Type B pancreatic cell (in vitro differentiated cells): ENCODE data around the gene UACA. TPM values are rescaled to one million over a fixed set of nuclear protein-coding genes. Genes with fewer than 3 reads are reported as not detected.

Experiments used
- DNase-seq: peaks from one replicate; pipeline ENCODE4 v3.0.0; 2021; ENCODE audit warnings: mixed read lengths; ENCODE audit not compliant: unreplicated experiment; ENCODE audit errors: extremely low spot score
- H3K27ac Mint-ChIP-seq: 2 replicates; pipeline ENCODE4 v1.8.0; 2021; ENCODE audit warnings: mild to moderate bottlenecking, mixed read lengths
- H3K27me3 Mint-ChIP-seq: 2 replicates; pipeline ENCODE4 v1.8.0; 2021; ENCODE audit warnings: mixed read lengths
- H3K36me3 Mint-ChIP-seq: 2 replicates; pipeline ENCODE4 v1.8.0; 2021; ENCODE audit warnings: mixed read lengths
- H3K4me1 Mint-ChIP-seq: one replicate; pipeline ENCODE4 v1.8.0; 2021; ENCODE audit warnings: mixed read lengths; ENCODE audit not compliant: unreplicated experiment
- H3K4me3 Mint-ChIP-seq: 2 replicates; pipeline ENCODE4 v1.8.0; 2021; ENCODE audit warnings: mild to moderate bottlenecking, mixed read lengths
- H3K9me3 Mint-ChIP-seq: 2 replicates; pipeline ENCODE4 v1.8.0; 2021; ENCODE audit warnings: mixed read lengths
- CTCF ChIP-seq: fragments of 200-600 bp; sonication (generic); conservative IDR thresholded peaks from 2 replicates; pipeline ENCODE4 v1.5.0; 2021; ENCODE audit warnings: antibody characterized with exemption, mild to moderate bottlenecking
- total RNA-seq: library from RNA; stranded (reverse); gene quantifications from 2 replicates; pipeline ENCODE4 v1.2.1, GENCODE V29; 2021; ENCODE audit warnings: low replicate concordance

The UACA gene
- total RNA-seq, 1 donor from 2014 or later: 36.4 TPM

- H3K4me3 Mint-ChIP-seq: no peak overlapping the region
- no peak for DNase-seq
- no peak overlapping the region for H3K27ac Mint-ChIP-seq
- H3K27me3 Mint-ChIP-seq: no peaks in the 10 kb centered on the region
- H3K9me3 Mint-ChIP-seq: peaks cover 4% of the 10 kb centered on the region
- peaks cover 9% of the 10 kb centered on the region for H3K4me1 Mint-ChIP-seq
- no peaks in the 10 kb centered on the region for H3K36me3 Mint-ChIP-seq
- no peak for TF ChIP-seq CTCF
Observed at GRCh38 chr15:70789213-70789612, 25.9 kb upstream of the UACA start.

GRCh38 chr15:70788114-70789049, 25.0 kb upstream of the UACA start:
- H3K27ac Mint-ChIP-seq: peak overlapping the region; percentile 27
- TF ChIP-seq CTCF: no peak
- no peak for DNase-seq
- H3K27me3 Mint-ChIP-seq: peaks cover 3% of the 10 kb centered on the region
- peaks cover 9% of the 10 kb centered on the region for H3K4me1 Mint-ChIP-seq
- peaks cover 4% of the 10 kb centered on the region for H3K9me3 Mint-ChIP-seq
- no peak overlapping the region for H3K4me3 Mint-ChIP-seq
- H3K36me3 Mint-ChIP-seq: no peaks in the 10 kb centered on the region

GRCh38 chr15:70786996-70787395, 23.6 kb upstream of the UACA start:
- H3K27me3 Mint-ChIP-seq: peaks cover 3% of the 10 kb centered on the region
- no peaks in the 10 kb centered on the region for H3K9me3 Mint-ChIP-seq
- no peak overlapping the region for H3K4me3 Mint-ChIP-seq
- peaks cover 6% of the 10 kb centered on the region for H3K4me1 Mint-ChIP-seq
- no peak for DNase-seq
- no peaks in the 10 kb centered on the region for H3K36me3 Mint-ChIP-seq
- no peak overlapping the region for H3K27ac Mint-ChIP-seq
- TF ChIP-seq CTCF: no peak

GRCh38 chr15:70783610-70784022, 20.3 kb upstream of the UACA start:
- Mint-ChIP-seq H3K4me3 (no peak overlapping the region), H3K27ac (no peak overlapping the region), H3K27me3 (peaks cover 6% of the 10 kb centered on the region), H3K4me1 (peaks cover 8% of the 10 kb centered on the region), H3K9me3 (peaks cover 5% of the 10 kb centered on the region), H3K36me3 (no peaks in the 10 kb centered on the region)
- DNase-seq: no peak
- no peak for TF ChIP-seq CTCF

- DNase-seq: no peak
- H3K4me3 Mint-ChIP-seq: no peak overlapping the region
- no peak overlapping the region for H3K27ac Mint-ChIP-seq
- peaks cover 6% of the 10 kb centered on the region for H3K27me3 Mint-ChIP-seq
- no peaks in the 10 kb centered on the region for H3K36me3 Mint-ChIP-seq
- no peak for TF ChIP-seq CTCF
- peaks cover 5% of the 10 kb centered on the region for H3K9me3 Mint-ChIP-seq
- peaks cover 6% of the 10 kb centered on the region for H3K4me1 Mint-ChIP-seq
Observed at GRCh38 chr15:70783041-70783440, 19.7 kb upstream of the UACA start.
